ENCODE data around the gene FNBP1L.

The FNBP1L gene

DNA sequence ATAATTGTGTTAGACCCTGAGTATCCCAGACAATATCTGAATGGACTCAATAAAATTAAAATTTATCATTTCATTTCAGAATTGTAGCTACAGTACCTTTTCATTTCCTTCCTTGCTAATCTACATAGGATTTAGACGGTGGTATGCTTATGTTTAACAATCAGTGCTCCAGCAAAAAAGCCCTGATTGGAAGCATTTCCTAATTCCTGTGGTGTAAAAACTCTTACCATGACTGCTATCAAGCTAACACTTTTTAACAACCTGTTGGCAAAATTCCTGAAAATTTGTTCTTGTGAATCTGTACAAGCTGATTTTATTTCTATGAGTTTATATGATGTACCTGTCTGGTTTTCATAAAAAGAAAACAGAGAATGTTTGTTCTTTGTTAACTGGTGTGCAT lies 5.2 kb upstream of the FNBP1L start:
- CTCF ChIA-PET, result interaction anchor here (1.4 to 1.6 kb wide), 2 partner anchors 138 to 371 kb away, joined by 4 to 7 read pairs; no protein-coding TSS in a partner anchor
- Histone ChIP-seq H3K4me3 (ENCODE audit: low read depth, low read length) (no peak overlapping the region), H3K36me3 (ENCODE audit: control insufficient read depth in 2 of 2, insufficient read depth in 1 of 2, low read length in 2 of 2) (no peaks in the 10 kb centered on the region), H3K4me1 (ENCODE audit: control insufficient read depth, insufficient read depth, low read length) (peaks cover 3% of the 10 kb centered on the region; the same call in 1 of the 2 replicates), H3K27ac (ENCODE audit: extremely low read depth, low read depth, low read length) (no peak overlapping the region), H3K9me3 (ENCODE audit: control insufficient read depth, insufficient read depth, low read depth, low read length) (no peaks in the 10 kb centered on the region)
- TF ChIP-seq, protein P1, sequence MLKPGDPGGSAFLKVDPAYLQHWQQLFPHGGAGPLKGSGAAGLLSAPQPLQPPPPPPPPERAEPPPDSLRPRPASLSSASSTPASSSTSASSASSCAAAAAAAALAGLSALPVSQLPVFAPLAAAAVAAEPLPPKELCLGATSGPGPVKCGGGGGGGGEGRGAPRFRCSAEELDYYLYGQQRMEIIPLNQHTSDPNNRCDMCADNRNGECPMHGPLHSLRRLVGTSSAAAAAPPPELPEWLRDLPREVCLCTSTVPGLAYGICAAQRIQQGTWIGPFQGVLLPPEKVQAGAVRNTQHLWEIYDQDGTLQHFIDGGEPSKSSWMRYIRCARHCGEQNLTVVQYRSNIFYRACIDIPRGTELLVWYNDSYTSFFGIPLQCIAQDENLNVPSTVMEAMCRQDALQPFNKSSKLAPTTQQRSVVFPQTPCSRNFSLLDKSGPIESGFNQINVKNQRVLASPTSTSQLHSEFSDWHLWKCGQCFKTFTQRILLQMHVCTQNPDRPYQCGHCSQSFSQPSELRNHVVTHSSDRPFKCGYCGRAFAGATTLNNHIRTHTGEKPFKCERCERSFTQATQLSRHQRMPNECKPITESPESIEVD (tag by site-specific recombination; IDR thresholded peaks at IDR 0.05), result peak; percentile 46
- TF ChIP-seq ZNF830 (tag by site-specific recombination; IDR thresholded peaks at IDR 0.05; ENCODE audit: low read depth) (no peak), SCRT2 (tag by site-specific recombination; IDR thresholded peaks at IDR 0.05) (0 out of 2 replicates have a peak, but pooled peaks have one; percentile 26)
- POLR2A ChIA-PET, result no interaction called here

DNA sequence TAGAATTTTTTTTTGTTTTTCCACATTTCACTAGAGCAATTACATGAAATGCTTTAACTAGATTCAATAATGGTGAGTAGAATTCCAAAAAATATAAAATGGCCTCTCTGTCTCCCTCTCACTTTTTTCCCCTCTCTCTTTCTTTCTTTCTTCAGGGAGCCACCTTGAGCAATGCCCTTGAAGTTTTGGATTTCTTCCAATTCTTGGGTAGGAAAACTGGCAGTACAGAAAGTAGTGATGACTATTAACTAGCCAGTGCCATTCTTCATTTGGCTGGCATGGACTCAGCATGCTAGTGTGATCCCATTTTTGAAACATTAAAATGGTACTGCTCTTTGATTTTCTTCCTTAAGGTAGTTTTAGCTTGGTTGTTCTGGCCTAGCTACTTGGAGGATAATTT lies 4.5 kb upstream of the FNBP1L start:
- Histone ChIP-seq H3K36me3 (ENCODE audit: control insufficient read depth in 2 of 2, insufficient read depth in 1 of 2, low read length in 2 of 2) (no peaks in the 10 kb centered on the region), H3K27ac (ENCODE audit: extremely low read depth, low read depth, low read length) (no peak overlapping the region), H3K4me3 (ENCODE audit: low read depth, low read length) (no peak overlapping the region), H3K4me1 (ENCODE audit: control insufficient read depth, insufficient read depth, low read length) (peaks cover 3% of the 10 kb centered on the region; the same call in 1 of the 2 replicates), H3K9me3 (ENCODE audit: control insufficient read depth, insufficient read depth, low read depth, low read length) (no peaks in the 10 kb centered on the region)
- TF ChIP-seq MYNN (tag by site-specific recombination; IDR thresholded peaks at IDR 0.05; ENCODE audit: borderline replicate concordance) (no peak), PRDM1 (tag by site-specific recombination; IDR thresholded peaks at IDR 0.05) (peak; percentile 38; the same call in 1 of the 2 replicates), ZNF280D (tag by site-specific recombination; IDR thresholded peaks at IDR 0.05) (no peak), ZNF292 (tag by site-specific recombination; IDR thresholded peaks at IDR 0.05; ENCODE audit: borderline replicate concordance, low read depth) (no peak)
- POLR2A ChIA-PET, result no interaction called here
- CTCF ChIA-PET, result interaction anchor here (1.6 kb wide), 1 partner anchor 371 kb away, joined by 4 read pairs; no protein-coding TSS in a partner anchor

GRCh38 chr1:93446837-93447451 lies 974 bp upstream of the FNBP1L start:
- Histone ChIP-seq H3K27ac (ENCODE audit: extremely low read depth, low read depth, low read length) (no peak overlapping the region), H3K4me1 (ENCODE audit: control insufficient read depth, insufficient read depth, low read length) (peaks cover 3% of the 10 kb centered on the region; the same call in 1 of the 2 replicates), H3K36me3 (ENCODE audit: control insufficient read depth in 2 of 2, insufficient read depth in 1 of 2, low read length in 2 of 2) (no peaks in the 10 kb centered on the region), H3K9me3 (ENCODE audit: control insufficient read depth, insufficient read depth, low read depth, low read length) (no peaks in the 10 kb centered on the region), H3K4me3 (ENCODE audit: low read depth, low read length) (no peak overlapping the region)
- no peak for TF ChIP-seq SP3 (tag by site-specific recombination; IDR thresholded peaks at IDR 0.05)
- TF ChIP-seq ZNF777 (tag by site-specific recombination; IDR thresholded peaks at IDR 0.05; ENCODE audit: borderline replicate concordance), result no peak
- TF ChIP-seq IKZF3 (tag by site-specific recombination; IDR thresholded peaks at IDR 0.05), result 0 out of 2 replicates have a peak, but pooled peaks have one; percentile 47
- TF ChIP-seq SP2 (tag by site-specific recombination; IDR thresholded peaks at IDR 0.05), result peak; percentile 31
- no peak for TF ChIP-seq GLI4 (tag by site-specific recombination; IDR thresholded peaks at IDR 0.05)
- TF ChIP-seq ZNF510 (tag by site-specific recombination; IDR thresholded peaks at IDR 0.05; ENCODE audit: insufficient replicate concordance), result no peak
- ChIA-PET CTCF (interaction anchor here (0.6 to 1.7 kb wide), 6 partner anchors 13 to 367 kb away, joined by 3 to 6 read pairs (median 4); no protein-coding TSS in a partner anchor), POLR2A (interaction anchor here (1.4 to 2.3 kb wide), 3 partner anchors 102 to 399 kb away, joined by 6 to 10 read pairs (median 7); partner anchors contain the start of gene DR1)
